Brain pericyte (primary cell): ENCODE measurements around the gene PLEKHG1.

ENCODE experiments used
- DNase-seq: peaks from one replicate; pipeline ENCODE4 v3.0.0-alpha.2; 2012; ENCODE audit warnings: low read depth, low spot score

Gene PLEKHG1

DNA sequence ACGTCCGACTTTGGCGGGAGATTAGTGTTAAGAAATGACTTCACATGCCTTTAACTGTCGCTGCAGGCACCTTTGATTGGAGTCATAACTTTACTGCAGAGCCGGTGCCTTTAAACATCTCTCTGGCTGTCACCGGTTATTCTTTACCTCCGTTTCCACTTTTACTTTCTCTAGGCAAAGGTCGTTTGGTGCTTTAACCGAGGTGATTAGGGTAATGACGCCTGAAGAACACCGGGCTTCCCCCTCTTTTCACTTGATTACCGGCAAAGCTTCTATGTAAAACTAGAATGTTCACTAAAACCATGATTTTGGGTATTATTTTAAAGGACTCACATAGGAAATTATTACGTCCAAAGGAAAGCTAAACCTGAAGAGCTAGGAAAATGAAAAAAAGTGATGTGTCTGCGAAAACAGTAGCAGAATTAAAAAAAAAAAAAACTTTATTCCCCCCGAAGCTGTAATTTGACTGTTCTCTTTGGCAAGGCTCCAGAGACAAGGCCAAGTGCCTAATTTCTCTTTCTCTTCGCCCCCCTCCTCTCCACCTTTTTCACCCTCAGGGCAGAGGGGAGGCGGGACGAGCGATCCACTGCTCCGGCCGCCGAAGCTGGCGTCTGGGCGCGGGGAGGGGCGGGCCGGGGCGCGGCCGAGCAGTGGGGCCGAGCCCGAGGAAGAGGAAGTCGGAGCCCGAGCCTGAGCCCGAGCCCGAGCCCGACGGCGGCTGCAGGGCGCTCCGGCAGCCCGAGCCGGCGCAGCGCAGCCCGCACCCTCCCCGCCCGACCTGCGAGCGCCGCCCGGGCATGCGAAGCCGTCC, at the start of gene PLEKHG1:
PLEKHG1 (plus strand) TSS at position 687 of the 811 bp plus-strand sequence. CDS start 133,797 bp downstream, outside the sequence.
- no peak for DNase-seq

GRCh38 chr6:150550244-150550643, 49.4 kb upstream of the PLEKHG1 start:
- no peak for DNase-seq

DNA sequence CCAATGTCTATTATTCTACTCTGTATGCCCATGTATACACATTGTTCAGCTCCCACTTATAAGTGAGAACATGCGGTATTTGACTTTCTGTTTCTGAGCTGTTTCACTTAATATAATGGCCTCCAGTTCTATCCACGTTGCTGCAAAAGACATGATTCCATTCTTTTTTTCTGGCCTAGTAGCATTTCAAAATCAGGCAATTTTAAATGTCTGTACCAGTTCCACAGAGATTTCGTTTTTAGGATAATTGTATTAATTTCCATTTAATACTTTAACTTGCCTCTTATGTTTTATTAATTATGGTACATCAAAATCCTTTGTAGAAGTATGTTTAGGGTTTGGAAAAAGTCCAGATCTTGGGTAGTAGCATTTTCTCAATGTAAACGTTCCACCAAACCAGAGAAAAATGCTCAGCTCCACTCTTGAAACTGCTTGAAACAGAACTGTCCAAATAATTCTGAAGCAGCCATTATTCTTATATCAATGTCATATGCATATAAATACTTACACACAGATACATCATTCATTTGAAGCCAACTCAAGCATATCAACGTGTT, 42.6 kb upstream of the PLEKHG1 start:
- no peak for DNase-seq

GRCh38 chr6:150560004-150560883, 39.4 kb upstream of the PLEKHG1 start:
- DNase-seq = no peak

- no peak for DNase-seq
Measured at GRCh38 chr6:150560884-150561219, 38.8 kb upstream of the PLEKHG1 start.

- DNase-seq = no peak
Measured at GRCh38 chr6:150565945-150566344, 33.7 kb upstream of the PLEKHG1 start.

DNA sequence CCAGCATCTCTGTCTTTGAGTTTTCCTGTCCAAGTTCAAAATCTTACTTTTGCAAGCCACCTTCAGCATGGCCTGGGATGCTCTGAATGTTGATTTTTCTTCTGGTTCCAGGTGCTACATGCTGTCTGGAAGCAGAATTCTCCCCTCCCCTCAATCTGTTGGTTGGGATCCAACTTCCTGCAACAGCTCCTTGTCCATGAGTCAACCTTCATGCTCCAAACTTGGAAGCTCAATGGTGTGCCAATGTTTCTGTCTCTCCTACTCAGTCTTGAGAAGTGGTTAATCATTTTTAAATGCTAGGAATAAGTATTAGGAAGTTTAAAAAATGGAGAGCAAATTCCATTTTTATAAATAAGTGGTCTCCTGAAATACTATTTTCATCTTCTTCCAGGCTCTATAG, 33.2 kb upstream of the PLEKHG1 start:
- DNase-seq = no peak

DNA sequence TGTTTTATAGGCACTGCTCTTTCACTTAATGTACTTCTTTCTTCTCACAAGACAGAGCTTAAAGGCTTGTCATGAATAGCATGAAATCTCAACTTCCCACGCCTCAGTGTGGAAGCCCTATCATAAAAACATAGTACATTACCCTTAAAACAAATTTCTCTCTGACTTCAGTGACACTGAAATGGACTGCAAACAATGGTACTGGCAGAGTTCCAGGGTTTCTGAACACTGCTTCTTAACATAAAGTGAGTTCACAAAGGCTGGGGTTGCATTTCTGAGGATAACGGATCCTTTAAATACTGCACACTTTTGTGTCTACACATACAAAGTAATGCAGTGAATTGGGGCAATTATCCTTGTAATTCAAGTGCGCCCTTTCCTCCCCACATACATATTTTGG, 32.3 kb upstream of the PLEKHG1 start:
- DNase-seq = no peak

DNA sequence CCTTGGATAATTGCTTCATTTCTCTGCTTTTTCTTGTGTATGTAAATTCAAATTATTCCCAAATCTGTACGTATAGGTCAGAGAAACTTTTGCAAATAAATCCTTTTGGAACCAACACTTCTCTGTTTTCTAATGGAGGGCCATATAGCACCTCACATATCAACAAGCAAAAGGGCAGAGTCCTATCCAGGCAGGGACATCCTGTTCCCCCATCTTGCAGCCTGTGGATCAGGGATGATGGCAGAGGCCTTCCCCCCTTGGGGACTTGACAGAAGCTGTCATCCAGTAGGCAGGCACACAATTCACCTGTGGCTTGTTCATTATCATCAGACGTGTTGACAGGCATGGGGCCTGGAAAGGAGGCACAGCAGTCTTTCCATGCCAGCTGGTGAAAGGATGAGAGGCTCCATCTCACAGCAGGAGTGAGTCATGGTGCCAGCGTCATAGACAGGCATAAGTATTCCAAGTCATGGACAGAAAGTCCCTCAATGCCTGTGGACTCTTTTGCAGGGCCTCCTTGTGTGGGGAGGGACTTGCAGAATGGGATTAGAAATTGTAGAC, 31.8 kb upstream of the PLEKHG1 start:
- DNase-seq = no peak

DNA sequence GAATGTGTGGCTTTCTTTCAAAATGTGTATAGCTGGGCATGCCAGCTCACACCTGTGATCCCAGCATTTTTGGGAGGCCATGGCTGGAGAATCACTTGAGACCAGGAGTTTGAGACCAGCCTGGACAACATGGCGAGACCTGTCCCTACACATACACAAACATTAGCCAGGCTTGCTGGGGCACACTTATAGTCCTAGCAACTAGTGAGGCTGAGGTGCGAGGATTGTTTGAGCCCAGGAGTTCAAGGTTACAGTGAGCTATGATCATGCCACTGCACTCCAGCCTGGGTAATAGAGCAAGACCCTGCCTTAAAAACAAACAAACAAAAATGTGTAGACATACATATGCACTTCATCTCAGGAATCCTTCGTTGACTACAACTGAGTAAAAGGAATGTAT, 31.1 kb upstream of the PLEKHG1 start:
- no peak for DNase-seq

DNA sequence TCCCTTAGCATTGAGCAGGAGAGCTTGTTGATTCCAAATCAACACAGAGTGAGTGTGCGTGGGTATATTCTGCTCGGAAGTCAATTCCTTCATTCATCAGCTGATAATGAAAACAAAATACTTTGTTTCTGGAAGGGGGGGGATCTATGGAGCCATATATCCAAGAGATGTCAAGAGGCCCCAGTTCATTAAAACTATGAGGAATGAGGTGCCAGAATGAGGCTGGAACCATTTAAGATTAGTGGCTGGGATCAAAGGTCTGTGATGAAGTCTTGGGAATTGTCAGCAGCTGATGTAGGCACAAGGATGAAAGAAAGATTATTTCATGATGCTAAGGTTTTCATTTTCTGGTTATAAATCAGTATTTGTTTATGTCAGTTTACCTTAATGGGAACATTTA, 30.5 kb upstream of the PLEKHG1 start:
- DNase-seq = no peak

DNA sequence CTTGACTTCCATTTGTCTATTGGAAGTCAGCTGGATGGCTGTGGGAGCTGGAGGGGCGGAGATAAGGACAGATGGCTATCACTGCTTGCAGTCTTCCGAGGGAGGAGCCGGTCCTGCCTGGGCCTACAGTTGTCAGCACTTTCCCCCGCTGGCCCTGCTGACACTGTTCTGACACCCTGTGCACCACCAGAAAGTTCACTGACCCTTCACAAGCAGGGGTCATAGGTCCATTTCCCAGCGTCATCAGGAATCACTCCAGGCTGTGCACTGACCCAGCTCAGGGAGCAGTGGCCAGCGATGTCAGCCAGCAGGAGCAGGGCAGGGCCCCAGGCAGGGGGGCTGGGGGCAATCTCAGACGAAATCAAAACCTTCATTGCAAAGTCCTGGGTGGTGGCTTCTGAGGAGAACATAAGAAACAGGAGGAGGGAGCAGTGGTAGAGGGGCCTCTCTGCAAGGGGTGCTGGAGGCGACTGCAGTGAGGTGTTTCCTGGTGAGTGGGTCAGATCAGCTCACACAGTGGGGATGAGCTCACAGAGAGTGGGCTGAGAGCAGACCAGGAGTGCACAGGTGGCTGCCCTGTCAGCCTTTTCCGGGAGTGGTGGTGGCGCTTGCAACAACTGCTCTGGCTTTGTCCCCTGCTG, 26.5 kb upstream of the PLEKHG1 start:
- no peak for DNase-seq

DNA sequence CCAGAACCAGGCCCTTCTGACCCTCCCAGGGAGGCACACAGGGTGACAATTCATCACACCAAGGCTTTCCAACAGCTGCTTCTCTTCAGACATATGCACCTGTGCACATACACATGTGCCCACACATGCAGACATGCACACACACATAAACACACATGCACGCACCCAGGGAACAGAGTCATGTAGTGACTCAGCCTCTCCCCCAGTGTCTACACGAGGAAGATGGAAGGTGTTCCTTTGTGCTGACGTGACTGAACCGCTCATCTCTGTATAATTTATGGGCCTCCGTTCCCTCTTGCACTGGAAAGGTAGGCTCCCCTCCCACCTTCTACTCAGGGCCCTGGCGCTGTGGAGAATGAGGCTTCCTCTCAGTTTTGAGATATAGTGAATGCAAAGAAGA, 23.8 kb upstream of the PLEKHG1 start:
- no peak for DNase-seq

DNA sequence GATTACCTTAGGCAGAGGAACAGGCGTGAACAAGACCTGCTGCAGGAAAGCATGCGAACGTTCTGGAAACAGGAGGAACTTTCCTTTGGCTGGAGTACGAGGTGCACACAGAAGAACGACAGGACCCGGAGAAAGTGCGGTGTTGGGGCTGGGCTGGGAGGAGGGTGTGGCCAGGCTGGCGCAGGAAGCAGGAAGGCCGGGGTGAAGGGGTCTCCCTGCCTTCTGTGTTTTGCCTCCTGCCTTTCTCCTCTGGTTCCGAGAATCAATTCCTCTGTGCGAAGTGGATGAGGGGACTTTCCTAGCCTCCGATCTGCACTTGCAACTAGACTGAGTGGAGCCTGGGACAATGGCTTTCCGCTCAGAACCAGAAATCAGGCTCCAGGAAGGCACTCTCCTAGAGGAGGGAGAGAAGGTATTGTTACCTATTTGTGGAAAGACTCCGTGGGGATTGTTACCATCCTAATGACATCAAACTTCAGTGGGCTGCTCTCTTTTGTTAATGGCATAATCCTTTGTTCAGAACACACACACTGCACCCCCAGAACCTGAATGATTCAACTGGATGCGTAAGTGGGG, 22.9 kb upstream of the PLEKHG1 start:
- no peak for DNase-seq

DNA sequence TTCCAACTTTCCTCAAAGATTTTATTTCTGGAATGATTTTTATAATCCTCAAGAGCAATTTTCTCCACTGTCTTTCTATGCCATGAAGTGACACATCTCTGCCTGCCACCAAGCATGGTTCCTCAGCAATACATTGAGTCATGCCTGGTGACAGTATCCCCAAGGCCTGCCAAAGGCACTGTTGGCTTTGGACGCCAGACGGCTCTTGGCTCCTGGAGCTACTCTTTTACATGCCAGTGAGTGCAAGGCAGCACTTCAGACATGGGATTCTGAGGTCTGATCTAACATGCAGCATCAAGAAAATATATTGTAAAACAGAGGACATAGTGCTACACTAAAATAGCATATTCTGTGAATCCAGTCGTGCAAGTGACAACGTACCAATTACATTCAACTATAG, 20.1 kb upstream of the PLEKHG1 start:
- DNase-seq = no peak

DNA sequence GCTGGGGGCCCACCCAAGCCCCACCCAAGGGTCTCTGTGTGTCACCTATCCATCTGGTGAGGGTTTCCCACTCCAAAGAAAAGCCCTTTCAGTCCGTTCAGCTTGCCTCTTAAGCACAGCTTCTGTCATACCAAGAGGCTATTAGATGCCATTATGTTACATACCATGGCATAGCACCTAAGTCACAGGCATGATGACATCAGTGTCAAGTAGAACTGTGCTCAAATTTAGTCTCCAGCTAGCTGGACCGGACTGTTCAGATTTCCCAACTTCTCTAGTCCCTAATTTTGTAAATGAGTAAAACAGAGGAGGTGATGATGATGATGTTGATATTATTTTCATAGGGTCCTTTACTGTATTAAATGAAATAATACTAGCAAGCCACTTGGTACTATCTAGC, 19.2 kb upstream of the PLEKHG1 start:
- no peak for DNase-seq

DNA sequence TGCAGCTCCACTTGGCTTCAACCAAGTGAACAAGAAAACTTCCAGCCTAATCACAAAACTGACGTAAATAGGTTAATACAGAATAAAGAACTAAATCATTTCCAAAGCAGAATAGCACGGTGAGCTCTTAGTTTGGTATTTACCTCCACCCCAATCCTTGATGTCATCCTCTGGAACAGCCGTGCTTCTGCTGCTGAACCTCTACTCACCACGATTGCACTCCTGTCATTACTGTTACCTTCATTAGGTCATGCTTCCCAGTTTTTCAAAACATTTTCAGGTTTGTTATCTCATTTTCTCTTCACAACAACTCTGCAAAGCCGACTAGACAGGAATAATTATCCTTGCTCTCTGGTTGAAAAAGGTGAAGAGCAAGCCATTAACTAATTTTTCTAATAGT, 15.6 kb upstream of the PLEKHG1 start:
- no peak for DNase-seq

GRCh38 chr6:150584596-150584995, 15.1 kb upstream of the PLEKHG1 start:
- no peak for DNase-seq

GRCh38 chr6:150586850-150587359, 12.8 kb upstream of the PLEKHG1 start:
- DNase-seq = no peak

GRCh38 chr6:150587637-150588036, 12.0 kb upstream of the PLEKHG1 start:
- no peak for DNase-seq

GRCh38 chr6:150588888-150589499, 10.7 kb upstream of the PLEKHG1 start:
- no peak for DNase-seq
